GM10248 (cell line): ENCODE measurements around the gene CAMK2B.

ENCODE experiments used
- CTCF ChIA-PET: fragments of 300-600 bp; sonication (Branson Sonifier 250); formaldehyde crosslinking; extraction: SDS; loops from one replicate; lab custom pipeline; 2021; ENCODE audit warnings: antibody characterized with exemption; lab: Yijun Ruan, JAX
- POLR2A ChIA-PET: fragments of 350-650 bp; sonication (Branson Sonifier 250); formaldehyde crosslinking; extraction: SDS; loops from one replicate; lab custom pipeline; 2020; ENCODE audit warnings: antibody characterized with exemption; lab: Yijun Ruan, JAX
- DNase-seq: peaks from one replicate; pipeline ENCODE4 v3.0.0; 2012; ENCODE audit errors: extremely low spot score
- CTCF ChIP-seq: IDR thresholded peaks from 2 replicates; pipeline ENCODE4 v1.5.1; 2012; ENCODE audit warnings: mild to moderate bottlenecking, low read depth; ENCODE audit errors: extremely low read depth, missing control alignments, control extremely low read depth

Gene CAMK2B

GRCh38 chr7:44326261-44327125 lies 1.1 kb upstream of the CAMK2B start:
- no peak for DNase-seq
- TF ChIP-seq CTCF = no peak
- CTCF ChIA-PET = no interaction called here
- POLR2A ChIA-PET = no interaction called here

- ChIA-PET POLR2A (no interaction called here), CTCF (no interaction called here)
- no peak for DNase-seq
- no peak for TF ChIP-seq CTCF
These were observed 432 bp upstream of the CAMK2B start for GRCh38 chr7:44325811-44326241.

GRCh38 chr7:44324481-44325200 lies 753 bp downstream of the CAMK2B start:
- CTCF ChIA-PET = no interaction called here
- TF ChIP-seq CTCF = no peak
- no peak for DNase-seq
- POLR2A ChIA-PET = no interaction called here

GRCh38 chr7:44324204-44324480 lies 1.3 kb downstream of the CAMK2B start:
- no peak for DNase-seq
- CTCF ChIA-PET = no interaction called here

GRCh38 chr7:44323381-44324203 lies 1.8 kb downstream of the CAMK2B start:
- ChIA-PET POLR2A (no interaction called here), CTCF (no interaction called here)
- no peak for DNase-seq
- no peak for TF ChIP-seq CTCF

More at GRCh38 chr7:44324204-44324480, 1.3 kb downstream of the CAMK2B start:
- POLR2A ChIA-PET = no interaction called here
- no peak for TF ChIP-seq CTCF

GRCh38 chr7:44322631-44323363 lies 2.6 kb downstream of the CAMK2B start:
- CTCF ChIA-PET = no interaction called here
- DNase-seq = no peak
- POLR2A ChIA-PET = no interaction called here
- no peak for TF ChIP-seq CTCF
